A549 (cell line): ENCODE measurements around the gene PVALEF. TPM values are rescaled to one million over a fixed set of nuclear protein-coding genes. Genes with fewer than 3 reads are reported as not detected.

Experiments used
- ATAC-seq, 2 experiments: fragments of 200-7000 bp in 1 of 2; fragments of >200 bp in 1 of 2; cut with Nextera tagmentation in 1 of 2; cut with Tn5 transposase in 1 of 2; 3 replicates each; pipeline versions ENCODE4 v1.8.0 to v1.9.1; 2018 to 2020; ENCODE audit warnings: mild to moderate bottlenecking in 1 of 2, moderate library complexity in 1 of 2
- CTCF ChIA-PET: fragments of 300-600 bp; sonication (Branson Sonifier 250); formaldehyde crosslinking; extraction: SDS; loops from one replicate; lab custom pipeline; 2021; ENCODE audit warnings: antibody characterized with exemption, inconsistent platforms; lab: Yijun Ruan, JAX
- POLR2A ChIA-PET: fragments of 350-600 bp; formaldehyde crosslinking; extraction: SDS; loops from one replicate; lab custom pipeline; 2021; ENCODE audit warnings: antibody characterized with exemption, inconsistent platforms; lab: Yijun Ruan, JAX
- DNase-seq, 2 experiments: peaks; one replicate each; pipeline versions ENCODE4 v3.0.0 to v3.0.0-alpha.2; 2011 to 2016; ENCODE audit warnings: low read depth in 1 of 2, low spot score in 1 of 2
- FAIRE-seq: peaks from 2 replicates; lab custom pipeline; 2011; peaks lifted over from hg19 to GRCh38; lab: Jason Lieb, UNC
- H3K27ac ChIP-seq, 2 experiments: fragments of >200 bp; sonication (Bioruptor Twin); formaldehyde crosslinking; 3 replicates each; pipeline ENCODE4 v1.5.1; 2016 to 2017
- H3K4me1 ChIP-seq: fragments of >200 bp; sonication (Bioruptor Twin); formaldehyde crosslinking; 3 replicates; pipeline ENCODE4 v1.6.1; 2016
- H3K4me2 ChIP-seq: fragments of >200 bp; sonication (Bioruptor Twin); formaldehyde crosslinking; 3 replicates; pipeline ENCODE4 v1.6.1; 2016
- H3K4me3 ChIP-seq: fragments of >200 bp; sonication (Bioruptor Twin); formaldehyde crosslinking; 3 replicates; pipeline ENCODE4 v1.5.1; 2016
- H3K9me3 ChIP-seq: fragments of >200 bp; sonication (Bioruptor Twin); formaldehyde crosslinking; 3 replicates; pipeline ENCODE4 v1.6.1; 2016
- EP300 ChIP-seq, 2 experiments: fragments of >200 bp; sonication (Bioruptor Twin); formaldehyde crosslinking; IDR thresholded peaks; 2 replicates in 1 of 2; 3 replicates in 1 of 2; pipeline ENCODE4 v1.6.1; 2016 to 2017
- FOSB ChIP-seq: fragments of 250-450 bp; sonication (Bioruptor Pico); IDR thresholded peaks from 2 replicates; pipeline ENCODE4 v1.5.0; 2020; ENCODE audit warnings: mild to moderate bottlenecking, moderate library complexity
- GATA3 ChIP-seq: IDR thresholded peaks from 2 replicates; pipeline ENCODE4 v1.6.1; 2012; ENCODE audit warnings: borderline replicate concordance
- HES2 ChIP-seq: fragments of >200 bp; sonication (Bioruptor Twin); formaldehyde crosslinking; IDR thresholded peaks from 2 replicates; pipeline ENCODE4 v1.6.1; 2016
- HMGXB4 ChIP-seq: fragments of 250-450 bp; sonication (Bioruptor Pico); IDR thresholded peaks from 2 replicates; pipeline ENCODE4 v1.5.0; 2021; ENCODE audit warnings: mild to moderate bottlenecking, moderate library complexity, borderline replicate concordance
- JUNB ChIP-seq: fragments of >200 bp; sonication (Bioruptor Twin); formaldehyde crosslinking; IDR thresholded peaks from 2 replicates; pipeline ENCODE4 v1.6.1; 2016
- NFE2L2 ChIP-seq: fragments of 150-350 bp; conservative IDR thresholded peaks from 2 replicates; pipeline ENCODE4 v1.6.1; 2014; ENCODE audit warnings: low read length
- NPAS2 ChIP-seq: fragments of 250-450 bp; sonication (Bioruptor Pico); IDR thresholded peaks from 2 replicates; pipeline ENCODE4 v1.8.0; 2022; ENCODE audit warnings: mild to moderate bottlenecking, moderate library complexity, borderline replicate concordance
- NR3C1 ChIP-seq: fragments of >200 bp; sonication (Bioruptor Twin); formaldehyde crosslinking; IDR thresholded peaks from 3 replicates; pipeline ENCODE4 v1.6.1; 2017
- POLR2A ChIP-seq: IDR thresholded peaks from 2 replicates; pipeline ENCODE4 v1.6.1; 2012; ENCODE audit warnings: mild to moderate bottlenecking, low read length
- POLR2AphosphoS2 ChIP-seq: conservative IDR thresholded peaks from 2 replicates; pipeline ENCODE4 v1.6.1; 2012; ENCODE audit warnings: low read length, improper control_type of control experiment, inconsistent platforms
- RARB ChIP-seq: fragments of 250-450 bp; sonication (Bioruptor Pico); IDR thresholded peaks from 2 replicates; pipeline ENCODE4 v1.8.0; 2021; ENCODE audit warnings: mild to moderate bottlenecking, moderate library complexity
- RNF2 ChIP-seq: fragments of 200-600 bp; sonication (generic); IDR thresholded peaks from 2 replicates; pipeline ENCODE4 v1.6.1; 2016; ENCODE audit warnings: low read depth, mild to moderate bottlenecking, antibody characterized with exemption, moderate library complexity, borderline replicate concordance
- SMC3 ChIP-seq: fragments of >200 bp; sonication (Bioruptor Twin); formaldehyde crosslinking; IDR thresholded peaks from 3 replicates; pipeline ENCODE4 v1.6.1; 2018; ENCODE audit warnings: inconsistent platforms
- TP53 ChIP-seq: fragments of 250-450 bp; sonication (Bioruptor Pico); IDR thresholded peaks from 2 replicates; pipeline ENCODE4 v1.5.0; 2021; ENCODE audit warnings: mild to moderate bottlenecking, moderate library complexity
- WGBS: methylation state at CpG from one replicate; pipeline ENCODE4 v1.1.6; 2017; ENCODE audit errors: missing lambda C conversion rate; 5-methylcytosine and 5-hydroxymethylcytosine counted together
- polyA minus RNA-seq: library from RNA; depleted of rRNA, polyadenylated mRNA; stranded (reverse); fragments of >200 nt; gene quantifications from 2 replicates; pipeline ENCODE4 v1.2.3, GENCODE V29; 2011; rRNA and poly(A)+ RNA removed
- polyA plus RNA-seq, 4 experiments: library from polyadenylated mRNA; depleted of rRNA in 3 of 4; stranded (reverse); fragments of >200 nt; fragmentation: RNase III in 1 of 4; extraction: RNeasy Plus Mini Kit Qiagen cat#74134 plus additional on column Dnase treatment in 1 of 4; gene quantifications; 2 replicates in 3 of 4; 3 replicates in 1 of 4; pipeline ENCODE4 v1.2.3, GENCODE V29; 2011 to 2017
- TF ChIP-seq, protein P1 (sequence below): IDR thresholded peaks from 2 replicates; pipeline ENCODE4 v1.6.1; 2012; ENCODE audit warnings: low read depth, borderline replicate concordance
- TF ChIP-seq, protein P2 (sequence below): fragments of 200-600 bp; sonication (generic); IDR thresholded peaks from 2 replicates; pipeline ENCODE4 v1.6.1; 2016; ENCODE audit warnings: antibody characterized with exemption, mild to moderate bottlenecking, moderate library complexity

PVALEF gene
- not detected in 2 replicates for polyA plus RNA-seq (2011; rRNA removed)
- polyA plus RNA-seq (2012; cell fraction: cytosol; rRNA removed), result not detected in 2 replicates
- not detected in 2 replicates for polyA plus RNA-seq (2012; cell fraction: nucleus; rRNA removed)
- not detected in 3 replicates for polyA plus RNA-seq (2017; fragmentation: RNase III; extraction: RNeasy Plus Mini Kit Qiagen cat#74134 plus additional on column Dnase treatment)
- not detected in 2 replicates for polyA minus RNA-seq

DNA sequence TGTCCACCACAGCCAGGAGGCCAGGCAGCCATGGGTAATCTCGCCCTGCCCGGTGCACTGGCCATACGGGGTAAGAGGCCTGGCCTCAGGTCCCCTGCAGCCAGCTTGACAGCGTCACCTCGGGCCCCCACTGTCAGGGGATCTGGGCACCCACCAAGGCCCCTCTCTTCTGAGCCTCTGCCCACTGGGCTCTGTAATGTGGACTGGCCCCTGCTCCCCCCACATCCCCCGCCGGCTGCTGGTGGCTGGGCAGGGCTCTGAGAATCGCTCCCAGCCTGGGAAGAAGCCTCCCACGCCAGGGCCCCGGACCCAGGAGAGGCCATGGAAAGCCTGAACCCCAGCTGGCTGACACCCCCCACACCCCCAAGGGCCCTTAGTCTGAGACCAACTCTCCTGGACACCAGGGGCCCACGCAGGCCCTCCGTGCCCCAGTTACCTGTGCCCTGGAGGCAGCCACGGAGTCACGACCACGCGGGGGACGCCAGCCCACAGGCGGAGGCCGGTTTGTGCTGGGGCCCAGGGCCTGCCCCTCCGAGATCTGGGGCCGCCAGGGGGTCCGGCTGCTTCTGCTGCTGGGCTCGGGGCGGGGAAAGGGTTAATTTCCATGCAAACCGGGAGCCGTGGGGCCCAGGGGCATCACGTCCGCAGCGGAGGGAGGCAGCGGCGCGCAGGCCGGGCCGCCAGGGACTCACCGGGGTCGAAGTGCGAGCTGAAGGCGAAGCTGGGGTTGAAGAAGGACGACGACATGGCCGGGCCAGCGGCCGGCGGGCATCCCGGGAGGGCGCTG, at the start of gene PVALEF:
PVALEF (plus strand) TSS at position 262 of the 787 bp plus-strand sequence. CDS start 15,720 bp downstream, outside the sequence.
- peak; percentile 31 to 70 for DNase-seq
- H3K4me1 ChIP-seq, result peaks cover 6% of the 10 kb centered on the region; the same call in 2 of the 3 replicates
- WGBS, result 34% methylated on average over 35 of the region's 46 CpGs
- POLR2A ChIA-PET, result no interaction called here
- no peak for TF ChIP-seq JUNB
- TF ChIP-seq, all 56 proteins: peak for 0
- peak within 1 kb of the TSS; percentile 87 for H3K4me2 ChIP-seq
- FAIRE-seq (no peak), ATAC-seq (peak; percentile 33 to 60; a peak in 5 of 6 replicates)
- peak within 1 kb of the TSS; percentile 50 for H3K4me3 ChIP-seq
- H3K27ac ChIP-seq, result peak within 1 kb of the TSS; percentile 54 to 86; a peak in 5 of 6 replicates
- CTCF ChIA-PET, result interaction anchor here (0.5 to 3.1 kb wide), 5 partner anchors 12 to 179 kb away, joined by 3 to 18 read pairs (median 4); no protein-coding TSS in a partner anchor
- H3K9me3 ChIP-seq, result no peaks in the 10 kb centered on the region

DNA sequence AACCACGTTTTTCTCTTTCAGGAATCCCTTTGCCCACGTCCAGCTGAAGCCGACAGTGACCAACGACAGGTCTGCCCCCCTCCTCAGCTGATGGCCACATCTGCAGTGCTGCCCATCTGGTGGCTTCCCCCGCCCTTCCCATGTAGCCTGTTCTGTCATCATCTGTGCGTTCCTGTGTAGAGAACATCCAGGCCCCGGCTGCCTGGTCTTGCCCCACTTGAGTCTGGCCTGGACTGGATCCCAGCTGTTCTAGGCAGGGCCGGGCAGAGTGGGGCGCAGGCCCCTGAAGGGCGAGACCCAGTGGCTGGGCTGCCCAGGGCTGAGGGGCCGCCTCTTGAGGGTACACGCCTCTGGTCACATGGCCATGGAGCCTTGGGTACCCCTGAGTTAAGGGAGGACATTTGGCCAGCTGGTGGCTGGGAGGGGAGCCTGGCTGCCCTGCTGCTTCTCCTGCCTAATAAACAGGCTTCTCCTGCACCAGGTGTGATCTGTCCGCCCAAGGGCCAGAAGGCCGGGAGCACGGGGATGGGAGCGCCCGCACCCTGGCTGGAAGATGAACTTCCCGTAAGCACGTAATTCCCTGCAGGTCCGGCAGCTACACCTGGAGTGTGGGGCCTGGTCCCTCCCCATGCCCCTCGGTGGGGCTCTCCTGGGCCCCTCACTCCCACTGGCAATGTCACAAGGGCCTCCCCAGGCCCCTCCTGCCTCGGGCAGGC, 49.4 kb upstream of the PVALEF start:
- ChIA-PET POLR2A (no interaction called here), CTCF (interaction anchor here (1.2 to 9.4 kb wide), 7 partner anchors 10 to 93 kb away, joined by 3 to 131 read pairs (median 8); no protein-coding TSS in a partner anchor)
- Histone ChIP-seq H3K9me3 (no peaks in the 10 kb centered on the region), H3K4me3 (no peak overlapping the region), H3K4me1 (peaks cover 8% of the 10 kb centered on the region; the same call in 2 of the 3 replicates), H3K4me2 (no peak overlapping the region), H3K27ac (no peak overlapping the region)
- DNase-seq (no peak), ATAC-seq (no peak), FAIRE-seq (no peak)
- WGBS, result 86% methylated on average over 22 of the region's 22 CpGs
- TF ChIP-seq NPAS2 (no peak), POLR2A (no peak)
- TF ChIP-seq, protein P1, sequence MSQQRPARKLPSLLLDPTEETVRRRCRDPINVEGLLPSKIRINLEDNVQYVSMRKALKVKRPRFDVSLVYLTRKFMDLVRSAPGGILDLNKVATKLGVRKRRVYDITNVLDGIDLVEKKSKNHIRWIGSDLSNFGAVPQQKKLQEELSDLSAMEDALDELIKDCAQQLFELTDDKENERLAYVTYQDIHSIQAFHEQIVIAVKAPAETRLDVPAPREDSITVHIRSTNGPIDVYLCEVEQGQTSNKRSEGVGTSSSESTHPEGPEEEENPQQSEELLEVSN, result no peak

DNA sequence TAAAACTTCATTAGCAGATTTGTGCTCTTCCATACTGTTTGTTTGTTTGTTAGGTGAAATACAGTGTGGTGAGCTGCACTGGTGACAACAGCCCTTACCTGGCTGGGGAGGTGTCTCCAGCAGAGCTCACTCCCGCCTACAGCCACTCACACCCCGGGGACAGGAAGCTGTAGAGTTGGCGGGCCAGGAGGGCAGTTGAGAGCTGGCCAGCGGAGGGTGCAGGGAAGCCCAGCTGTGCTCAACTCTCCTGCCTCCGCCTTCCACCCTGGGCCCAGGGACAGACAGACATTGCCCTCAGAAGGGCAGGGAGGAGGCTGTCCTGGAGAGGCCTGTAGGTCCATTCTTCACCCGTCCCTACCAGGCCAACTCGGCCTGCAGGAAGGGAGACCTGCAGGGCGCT, 48.6 kb upstream of the PVALEF start:
- no peak for FAIRE-seq
- CTCF ChIA-PET, result interaction anchor here (1.1 to 9.4 kb wide), 7 partner anchors 9 to 93 kb away, joined by 3 to 131 read pairs (median 8); no protein-coding TSS in a partner anchor
- H3K4me2 ChIP-seq, result no peak overlapping the region
- TF ChIP-seq GATA3, result no peak
- TF ChIP-seq, all 56 proteins: peak for 0
- WGBS, result 85% methylated on average over 7 of the region's 8 CpGs
- ATAC-seq (no peak), DNase-seq (no peak)
- no peaks in the 10 kb centered on the region for H3K9me3 ChIP-seq
- peaks cover 8% of the 10 kb centered on the region; the same call in 2 of the 3 replicates for H3K4me1 ChIP-seq
- POLR2A ChIA-PET, result no interaction called here
- no peak overlapping the region for H3K27ac ChIP-seq
- no peak overlapping the region for H3K4me3 ChIP-seq

GRCh38 chr17:81117672-81118198, 47.6 kb upstream of the PVALEF start:
- H3K4me2 ChIP-seq, result no peak overlapping the region
- ATAC-seq, result no peak
- no peak for DNase-seq
- no peaks in the 10 kb centered on the region for H3K9me3 ChIP-seq
- H3K27ac ChIP-seq, result no peak overlapping the region
- TF ChIP-seq HES2 (no peak), RNF2 (no peak), RARB (CRISPR knock-in tag) (no peak), NR3C1 (no peak), TP53 (no peak), SMC3 (no peak), GATA3 (no peak), NFE2L2 (no peak), HMGXB4 (CRISPR knock-in tag) (no peak), FOSB (no peak), JUNB (no peak), POLR2AphosphoS2 (no peak), EP300 (IDR thresholded peaks at IDR 0.05) (no peak)
- TF ChIP-seq, protein P2, sequence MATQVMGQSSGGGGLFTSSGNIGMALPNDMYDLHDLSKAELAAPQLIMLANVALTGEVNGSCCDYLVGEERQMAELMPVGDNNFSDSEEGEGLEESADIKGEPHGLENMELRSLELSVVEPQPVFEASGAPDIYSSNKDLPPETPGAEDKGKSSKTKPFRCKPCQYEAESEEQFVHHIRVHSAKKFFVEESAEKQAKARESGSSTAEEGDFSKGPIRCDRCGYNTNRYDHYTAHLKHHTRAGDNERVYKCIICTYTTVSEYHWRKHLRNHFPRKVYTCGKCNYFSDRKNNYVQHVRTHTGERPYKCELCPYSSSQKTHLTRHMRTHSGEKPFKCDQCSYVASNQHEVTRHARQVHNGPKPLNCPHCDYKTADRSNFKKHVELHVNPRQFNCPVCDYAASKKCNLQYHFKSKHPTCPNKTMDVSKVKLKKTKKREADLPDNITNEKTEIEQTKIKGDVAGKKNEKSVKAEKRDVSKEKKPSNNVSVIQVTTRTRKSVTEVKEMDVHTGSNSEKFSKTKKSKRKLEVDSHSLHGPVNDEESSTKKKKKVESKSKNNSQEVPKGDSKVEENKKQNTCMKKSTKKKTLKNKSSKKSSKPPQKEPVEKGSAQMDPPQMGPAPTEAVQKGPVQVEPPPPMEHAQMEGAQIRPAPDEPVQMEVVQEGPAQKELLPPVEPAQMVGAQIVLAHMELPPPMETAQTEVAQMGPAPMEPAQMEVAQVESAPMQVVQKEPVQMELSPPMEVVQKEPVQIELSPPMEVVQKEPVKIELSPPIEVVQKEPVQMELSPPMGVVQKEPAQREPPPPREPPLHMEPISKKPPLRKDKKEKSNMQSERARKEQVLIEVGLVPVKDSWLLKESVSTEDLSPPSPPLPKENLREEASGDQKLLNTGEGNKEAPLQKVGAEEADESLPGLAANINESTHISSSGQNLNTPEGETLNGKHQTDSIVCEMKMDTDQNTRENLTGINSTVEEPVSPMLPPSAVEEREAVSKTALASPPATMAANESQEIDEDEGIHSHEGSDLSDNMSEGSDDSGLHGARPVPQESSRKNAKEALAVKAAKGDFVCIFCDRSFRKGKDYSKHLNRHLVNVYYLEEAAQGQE, result no peak
- ChIA-PET POLR2A (no interaction called here), CTCF (interaction anchor here (1.0 to 9.4 kb wide), 7 partner anchors 13 to 94 kb away, joined by 3 to 131 read pairs (median 9); no protein-coding TSS in a partner anchor)
- H3K4me3 ChIP-seq, result no peak overlapping the region
- peaks cover 8% of the 10 kb centered on the region; the same call in 2 of the 3 replicates for H3K4me1 ChIP-seq
- 79% methylated on average over 18 of the region's 20 CpGs for WGBS
- FAIRE-seq, result no peak
